Effector memory CD4-positive, alpha-beta T cell (primary cell): ENCODE measurements around the gene PLA2G4E.

Experiments used
- DNase-seq, 3 donors: peaks; one replicate each; pipeline ENCODE4 v3.0.0-alpha.2; 2020
- H3K27ac ChIP-seq: 2 replicates; pipeline ENCODE4 v1.7.0; 2013; ENCODE audit warnings: mild to moderate bottlenecking, low read length, moderate library complexity; ENCODE audit not compliant: insufficient read depth, poor library complexity, severe bottlenecking
- H3K27me3 ChIP-seq: replicated peaks from 2 replicates; pipeline ENCODE4 v1.7.0; 2013; ENCODE audit warnings: mild to moderate bottlenecking, low read length; ENCODE audit not compliant: insufficient read depth, control insufficient read depth, poor library complexity, severe bottlenecking
- H3K36me3 ChIP-seq: 2 replicates; pipeline ENCODE4 v1.7.0; 2013; ENCODE audit warnings: mild to moderate bottlenecking, low read length, moderate library complexity; ENCODE audit not compliant: control insufficient read depth, insufficient read depth
- H3K4me1 ChIP-seq: 2 replicates; pipeline ENCODE4 v1.7.0; 2013; ENCODE audit warnings: low read length, mild to moderate bottlenecking; ENCODE audit not compliant: control insufficient read depth, insufficient read depth, poor library complexity, severe bottlenecking
- H3K4me3 ChIP-seq: 2 replicates; pipeline ENCODE4 v1.7.0; 2013; ENCODE audit warnings: low read length, low read depth, mild to moderate bottlenecking; ENCODE audit not compliant: insufficient read depth, poor library complexity, severe bottlenecking
- H3K9me3 ChIP-seq: 2 replicates; pipeline ENCODE4 v1.7.0; 2013; ENCODE audit warnings: mild to moderate bottlenecking, low read length, moderate library complexity; ENCODE audit not compliant: control insufficient read depth

PLA2G4E gene

DNA sequence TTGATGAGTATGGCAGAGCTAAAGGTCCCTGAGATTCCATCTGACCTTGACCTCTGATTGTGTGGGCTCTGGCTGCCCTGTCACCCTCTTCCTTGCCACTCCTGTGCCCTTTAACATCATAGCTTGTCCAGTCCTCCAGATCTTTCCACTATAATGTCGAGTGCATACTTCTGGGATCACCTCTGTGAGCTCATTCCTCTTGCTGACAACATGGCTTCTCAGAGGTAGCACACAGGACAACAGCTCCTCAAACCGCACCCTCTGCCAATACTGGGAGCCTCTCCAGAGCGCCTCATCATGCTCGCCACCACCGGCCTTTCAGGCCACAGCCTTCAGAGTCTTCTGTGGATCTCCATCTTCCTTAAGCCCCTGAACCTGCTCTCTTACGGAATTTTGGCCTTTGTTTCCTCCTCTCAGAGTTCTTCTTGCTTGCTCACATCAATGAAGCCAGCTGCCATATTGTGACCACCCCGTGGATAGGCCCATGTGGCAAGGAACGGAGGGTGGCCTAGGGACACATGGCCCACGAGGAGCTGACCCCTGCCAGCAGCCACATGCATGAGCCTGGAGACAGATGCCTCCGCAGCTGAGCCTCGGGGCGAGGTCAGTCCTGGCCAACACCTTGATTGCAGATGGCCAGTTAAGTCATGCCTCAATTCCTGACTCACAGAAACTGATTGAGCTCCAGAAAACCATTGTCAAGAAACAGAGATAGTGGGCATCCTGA, 42.4 kb upstream of the PLA2G4E start:
- DNase-seq = no peak
- Histone ChIP-seq H3K36me3 (no peaks in the 10 kb centered on the region), H3K27me3 (no peaks in the 10 kb centered on the region), H3K4me1 (no peaks in the 10 kb centered on the region), H3K27ac (no peak overlapping the region), H3K4me3 (no peak overlapping the region), H3K9me3 (no peaks in the 10 kb centered on the region)

DNA sequence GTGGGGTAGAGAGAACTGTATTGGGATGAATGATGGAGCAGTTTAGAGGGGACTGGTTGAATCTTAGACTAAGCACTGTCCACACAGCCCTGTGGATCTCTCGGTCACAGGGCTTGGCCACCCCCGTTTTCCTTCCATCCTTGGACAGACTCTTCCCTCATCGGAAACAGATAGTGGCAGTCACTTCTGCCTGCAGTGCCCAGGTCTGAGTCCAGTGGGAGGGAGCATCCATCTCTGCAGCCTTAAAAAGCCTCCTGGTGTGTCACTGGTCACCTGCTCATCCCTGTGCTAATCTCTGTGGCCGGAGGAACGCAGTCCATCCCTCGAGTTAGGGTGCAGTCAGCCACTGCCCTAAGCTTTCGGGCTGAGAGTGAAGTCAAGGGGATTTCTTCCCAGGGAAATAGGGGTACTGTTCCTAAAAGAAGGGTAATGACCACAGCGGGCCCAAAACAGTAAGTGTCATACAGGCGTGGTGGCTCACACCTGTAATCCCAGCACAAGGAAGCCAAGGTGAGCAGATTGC, 41.5 kb upstream of the PLA2G4E start:
- no peaks in the 10 kb centered on the region for H3K36me3 ChIP-seq

DNA sequence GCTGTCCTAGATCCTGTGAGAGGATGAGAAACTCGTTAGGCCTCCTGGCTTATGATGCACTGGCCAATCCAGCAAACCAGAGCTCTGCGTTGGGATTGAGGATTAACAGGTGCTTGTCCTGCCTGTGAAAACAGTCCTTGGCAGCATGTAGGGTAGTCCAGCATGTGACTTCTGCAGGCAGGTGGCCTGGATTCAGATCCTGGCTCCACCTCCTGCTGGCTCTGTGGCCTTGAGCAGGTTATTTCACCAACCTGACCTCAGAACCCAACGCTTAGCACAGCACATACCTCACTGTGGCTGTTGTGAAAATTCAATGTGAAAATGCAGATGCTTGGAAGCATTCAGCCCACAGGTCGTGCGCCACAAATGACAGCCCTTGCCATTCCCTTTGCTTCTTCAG, 40.0 kb upstream of the PLA2G4E start:
- Histone ChIP-seq H3K4me3 (no peak overlapping the region), H3K9me3 (no peaks in the 10 kb centered on the region), H3K4me1 (peaks cover 4% of the 10 kb centered on the region), H3K27ac (no peak overlapping the region), H3K27me3 (no peaks in the 10 kb centered on the region), H3K36me3 (no peaks in the 10 kb centered on the region)
- DNase-seq = no peak

More for the DNA sequence above, 41.5 kb upstream of the PLA2G4E start:
- no peak overlapping the region for H3K27ac ChIP-seq
- no peak for DNase-seq
- no peaks in the 10 kb centered on the region for H3K27me3 ChIP-seq
- H3K9me3 ChIP-seq = no peaks in the 10 kb centered on the region
- H3K4me1 ChIP-seq = no peaks in the 10 kb centered on the region
- H3K4me3 ChIP-seq = no peak overlapping the region

DNA sequence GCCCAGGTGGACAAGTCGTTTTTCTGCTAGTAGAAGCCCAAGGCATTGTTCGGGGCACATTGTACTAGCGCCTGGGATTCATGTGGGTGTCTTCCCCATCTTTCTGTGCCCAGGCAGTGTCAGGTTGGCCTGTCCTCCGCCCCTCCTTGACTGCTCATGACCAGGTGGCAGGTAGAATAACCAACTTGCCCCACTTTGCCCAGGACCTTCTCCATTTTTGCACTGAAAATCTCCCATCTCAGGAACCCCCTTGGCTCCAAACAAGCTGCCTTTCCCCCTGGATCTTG, 39.6 kb upstream of the PLA2G4E start:
- H3K4me3 ChIP-seq = no peak overlapping the region
- H3K27me3 ChIP-seq = no peaks in the 10 kb centered on the region
- no peak for DNase-seq
- H3K36me3 ChIP-seq = no peaks in the 10 kb centered on the region
- H3K27ac ChIP-seq = no peak overlapping the region
- H3K4me1 ChIP-seq = peaks cover 4% of the 10 kb centered on the region
- no peaks in the 10 kb centered on the region for H3K9me3 ChIP-seq

DNA sequence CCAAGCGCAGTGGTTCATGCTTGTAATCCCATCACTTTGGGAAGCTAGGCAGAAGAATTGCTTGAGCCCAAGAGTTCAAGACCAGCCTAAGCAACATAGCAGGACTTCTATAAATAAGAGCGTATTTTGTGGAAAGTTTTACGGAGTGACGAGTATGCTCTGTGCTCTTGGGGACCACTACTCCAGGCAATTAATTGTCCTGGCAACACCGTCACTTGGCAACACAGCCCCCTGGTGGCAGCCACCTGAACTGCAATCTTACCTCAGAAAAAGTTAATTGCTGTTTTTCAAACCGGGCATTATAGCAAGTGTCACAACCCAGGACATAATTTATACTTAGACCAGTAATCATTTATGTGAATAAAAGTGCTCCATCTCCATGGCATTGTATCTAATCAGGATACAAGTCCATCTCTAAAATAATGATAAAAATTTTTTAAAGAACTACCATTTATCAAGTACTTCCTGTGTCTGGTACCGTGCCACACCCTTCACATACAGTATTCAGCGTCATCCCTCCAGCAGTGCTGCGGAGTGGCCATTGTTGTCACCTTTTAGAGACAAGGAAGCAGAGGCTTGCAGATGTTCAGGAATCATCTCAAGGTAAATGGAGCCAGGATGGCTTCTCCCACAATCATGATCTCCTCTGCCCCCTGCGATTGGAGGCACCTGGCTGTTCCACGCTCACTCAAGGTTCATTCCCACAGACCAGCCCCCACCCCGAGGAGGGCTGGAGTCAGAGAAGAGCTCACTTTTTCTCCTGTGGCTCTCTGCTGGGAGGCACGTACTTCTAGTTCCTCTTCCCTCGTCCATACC, 39.0 kb upstream of the PLA2G4E start:
- Histone ChIP-seq H3K4me3 (no peak overlapping the region), H3K36me3 (no peaks in the 10 kb centered on the region), H3K4me1 (peaks cover 4% of the 10 kb centered on the region), H3K27ac (no peak overlapping the region), H3K27me3 (no peaks in the 10 kb centered on the region), H3K9me3 (no peaks in the 10 kb centered on the region)
- peak; percentile 38 to 56 (median 40) for DNase-seq

DNA sequence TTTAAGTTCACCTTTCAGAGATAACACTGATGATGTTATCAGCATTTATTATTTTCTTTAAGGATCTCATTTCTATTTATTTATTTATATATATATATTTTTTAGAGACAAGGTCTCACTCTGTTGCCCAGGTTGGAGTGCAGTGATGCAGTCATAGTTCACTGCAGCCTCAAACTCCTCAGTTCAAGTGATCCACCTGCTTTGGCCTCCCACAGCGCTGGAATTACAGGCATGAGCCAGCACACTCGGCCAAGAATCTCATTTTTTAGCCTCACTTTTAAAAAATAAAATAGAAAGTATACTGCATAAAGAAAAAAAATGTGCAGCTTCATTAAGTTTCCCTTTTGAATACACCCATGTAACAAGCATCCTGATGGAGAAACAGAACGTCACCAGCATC, 37.9 kb upstream of the PLA2G4E start:
- H3K36me3 ChIP-seq = no peaks in the 10 kb centered on the region
- H3K27me3 ChIP-seq = no peaks in the 10 kb centered on the region
- H3K9me3 ChIP-seq = no peaks in the 10 kb centered on the region
- H3K4me1 ChIP-seq = peaks cover 4% of the 10 kb centered on the region
- DNase-seq = no peak
- no peak overlapping the region for H3K27ac ChIP-seq
- H3K4me3 ChIP-seq = no peak overlapping the region

DNA sequence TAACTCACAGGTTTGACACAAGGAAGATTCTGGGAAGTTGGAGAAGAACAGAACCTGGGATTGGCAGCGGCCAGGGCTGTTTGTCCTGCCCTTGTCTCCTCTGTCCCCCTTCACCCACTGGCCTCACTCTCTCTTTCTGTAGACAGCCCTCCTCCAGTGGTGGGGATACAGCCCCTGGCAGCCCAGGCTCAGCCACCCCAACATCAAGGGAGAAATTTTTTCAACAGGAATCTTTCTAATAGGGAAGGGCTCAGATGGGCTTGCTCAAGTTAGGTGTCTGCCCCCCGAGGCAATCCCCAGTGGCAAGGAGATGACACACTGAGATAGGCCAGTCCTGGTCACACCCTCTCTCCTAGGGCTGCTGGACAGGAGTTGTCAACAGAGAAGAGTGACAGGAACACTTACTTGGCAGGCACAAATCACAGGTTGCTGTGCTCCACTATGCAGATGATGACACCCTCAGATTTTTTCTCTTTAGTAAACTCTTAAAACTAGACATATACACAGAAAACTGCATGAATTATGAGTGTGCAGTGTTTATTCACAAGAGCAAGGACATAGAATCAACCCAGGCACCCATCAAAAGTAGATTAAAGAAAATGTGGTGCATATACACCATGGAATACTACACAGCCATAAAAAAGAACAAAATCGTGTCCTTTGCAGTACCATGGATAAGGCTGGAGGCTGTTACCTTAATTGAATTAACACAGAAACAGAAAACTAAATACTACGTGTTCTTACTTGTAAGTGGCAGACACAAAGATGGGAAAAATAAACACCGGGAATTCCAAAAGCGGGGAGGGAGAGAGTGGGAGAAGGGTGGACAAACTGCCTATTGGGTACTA, 37.2 kb upstream of the PLA2G4E start:
- no peaks in the 10 kb centered on the region for H3K9me3 ChIP-seq
- H3K27me3 ChIP-seq = no peaks in the 10 kb centered on the region
- H3K36me3 ChIP-seq = no peaks in the 10 kb centered on the region
- H3K27ac ChIP-seq = no peak overlapping the region
- no peak for DNase-seq
- no peak overlapping the region for H3K4me3 ChIP-seq
- peaks cover 4% of the 10 kb centered on the region for H3K4me1 ChIP-seq

DNA sequence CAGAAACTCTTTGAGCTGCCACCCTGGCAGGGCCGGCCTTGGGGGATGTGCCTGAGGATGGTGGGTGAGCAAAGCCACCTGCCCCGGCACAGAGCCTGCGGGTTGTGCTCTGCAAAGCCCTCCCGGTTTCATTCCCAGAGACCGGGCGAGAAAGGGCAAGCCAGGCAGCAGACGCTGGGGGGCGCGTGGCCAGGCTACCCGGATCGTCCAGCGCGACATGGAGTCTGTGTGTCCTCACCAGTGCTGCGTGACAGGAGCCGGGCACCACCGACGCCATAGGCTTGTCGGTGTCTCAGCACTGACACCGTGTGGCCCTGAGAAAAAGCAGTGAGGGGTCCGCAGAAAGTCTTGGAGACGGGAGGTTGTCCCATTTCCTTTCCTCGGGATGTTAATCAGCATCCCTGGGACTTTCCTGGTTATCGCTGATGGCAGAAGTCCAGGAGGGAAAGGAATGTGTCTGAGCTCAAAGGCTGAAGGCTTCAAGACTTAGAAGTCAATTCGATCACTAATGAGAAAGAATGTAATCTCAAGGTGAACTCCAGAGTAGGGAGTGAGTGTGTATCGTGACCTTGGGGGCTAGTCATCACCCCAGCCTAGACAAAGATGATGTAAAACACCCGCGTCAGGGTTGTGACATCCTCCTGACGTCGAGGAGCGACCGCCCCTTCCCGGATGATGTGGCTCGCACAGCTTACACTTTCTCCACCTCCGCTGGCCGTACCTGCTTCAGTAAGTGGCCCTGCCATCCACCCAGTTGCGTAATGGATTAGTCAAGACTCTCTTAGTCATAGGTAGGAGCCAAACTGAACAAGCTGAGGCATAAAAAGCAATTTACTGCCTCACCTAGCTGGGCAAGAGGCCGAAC, 36.3 kb upstream of the PLA2G4E start:
- Histone ChIP-seq H3K4me1 (peaks cover 4% of the 10 kb centered on the region), H3K4me3 (peak overlapping the region; percentile 24), H3K27ac (no peak overlapping the region), H3K9me3 (no peaks in the 10 kb centered on the region), H3K27me3 (no peaks in the 10 kb centered on the region), H3K36me3 (no peaks in the 10 kb centered on the region)
- peak; percentile 39 to 57 (median 53) for DNase-seq

DNA sequence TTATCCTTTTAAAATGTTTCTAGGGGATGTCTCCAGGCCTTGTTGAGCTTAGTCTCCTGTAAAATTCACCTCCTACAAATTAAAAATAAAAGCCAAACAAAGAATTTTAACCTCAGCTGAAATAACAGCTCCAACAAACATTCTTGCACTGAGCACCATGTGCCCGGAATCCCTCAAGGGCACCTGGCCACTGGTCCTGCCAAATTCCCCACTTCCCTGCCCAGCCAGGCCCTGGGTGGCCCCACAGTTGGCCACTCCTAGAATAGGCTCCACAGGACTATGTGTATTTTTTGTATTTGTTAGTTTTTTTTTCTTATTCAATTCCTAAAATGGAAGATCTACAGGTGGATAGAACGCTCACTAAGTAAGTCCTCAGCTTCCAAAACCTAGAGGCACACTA, 33.1 kb upstream of the PLA2G4E start:
- no peaks in the 10 kb centered on the region for H3K9me3 ChIP-seq
- DNase-seq = no peak
- no peaks in the 10 kb centered on the region for H3K36me3 ChIP-seq
- H3K4me3 ChIP-seq = no peak overlapping the region
- no peaks in the 10 kb centered on the region for H3K27me3 ChIP-seq
- H3K4me1 ChIP-seq = peaks cover 4% of the 10 kb centered on the region
- H3K27ac ChIP-seq = no peak overlapping the region
